Activated CD8-positive, alpha-beta memory T cell treated with anti-CD3 and anti-CD28 coated beads, Interleukin-2, amount 50 U/mL, for 24 hours (primary cell): ENCODE results near the gene FAM83F.

Experiments
- DNase-seq: peaks from one replicate; pipeline ENCODE4 v3.0.0-alpha.2; 2020; ENCODE audit errors: extremely low read depth

The FAM83F gene

GRCh38 chr22:39994041-39994565 lies 651 bp upstream of the FAM83F start:
- no peak for DNase-seq

- no peak for DNase-seq
Observed at GRCh38 chr22:39995393-39996252, 869 bp downstream of the FAM83F start.

GRCh38 chr22:39996732-39997131 lies 2.0 kb downstream of the FAM83F start:
- DNase-seq, result no peak

GRCh38 chr22:39997421-39997820 lies 2.7 kb downstream of the FAM83F start:
- DNase-seq, result no peak

DNA sequence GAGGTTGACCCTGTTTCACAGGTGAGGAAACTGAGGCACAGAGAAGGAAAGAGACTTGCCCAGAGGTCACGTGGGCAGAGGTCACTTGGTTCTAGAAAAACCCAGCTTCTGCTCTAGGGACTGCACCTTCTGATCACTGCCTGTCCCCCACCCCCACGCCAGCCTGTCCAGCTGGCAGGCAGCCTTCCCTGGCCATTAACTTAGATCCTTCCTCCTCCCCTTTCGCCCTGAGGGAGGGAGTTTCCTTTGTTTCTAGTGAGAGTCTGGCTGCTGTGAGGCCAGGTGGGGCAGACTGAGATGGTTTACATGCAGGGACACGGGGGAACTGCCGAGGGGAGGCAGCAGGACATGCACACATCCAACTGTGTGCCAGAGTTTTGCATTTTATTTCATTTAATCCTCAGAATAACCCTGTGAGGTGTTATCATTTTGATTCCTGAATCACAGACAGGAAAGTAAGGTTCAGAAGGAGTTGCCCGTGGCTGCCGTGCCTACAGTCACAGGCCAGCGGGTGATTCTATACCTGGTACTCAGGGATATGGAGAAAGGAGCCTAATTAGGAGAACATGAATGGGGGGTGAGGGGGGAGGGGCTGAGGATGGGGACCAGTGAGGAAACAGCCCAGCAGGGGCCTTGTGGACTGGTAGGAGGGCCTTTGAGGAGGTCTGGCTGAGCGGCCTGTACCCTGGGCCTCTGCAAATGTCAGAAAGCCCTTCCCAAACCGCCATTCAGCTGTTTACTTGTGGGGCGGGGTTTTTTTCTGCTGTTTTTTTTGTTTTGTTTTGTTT lies 3.4 kb downstream of the FAM83F start:
- DNase-seq, result no peak

GRCh38 chr22:39999144-39999757 lies 4.5 kb downstream of the FAM83F start:
- DNase-seq, result no peak

DNA sequence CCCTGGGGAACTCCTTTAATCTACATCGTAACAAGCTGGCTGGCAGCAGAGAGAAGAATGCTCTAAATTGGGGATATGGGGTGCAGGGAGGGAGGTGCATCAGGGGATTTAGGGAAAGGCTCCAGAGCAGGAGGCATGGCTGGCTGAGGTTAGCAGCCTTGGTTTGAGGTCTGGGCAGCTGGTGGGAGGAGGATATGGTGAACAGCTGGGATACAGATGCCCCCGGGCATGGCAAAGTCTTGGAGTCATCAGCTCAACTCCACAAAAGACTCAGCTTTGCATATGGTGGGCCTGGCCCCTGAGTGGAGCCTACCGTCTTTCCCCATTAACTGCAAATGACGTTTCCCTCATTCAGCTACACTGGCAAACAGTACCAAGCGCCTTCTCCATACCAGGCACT lies 5.4 kb downstream of the FAM83F start:
- no peak for DNase-seq

DNA sequence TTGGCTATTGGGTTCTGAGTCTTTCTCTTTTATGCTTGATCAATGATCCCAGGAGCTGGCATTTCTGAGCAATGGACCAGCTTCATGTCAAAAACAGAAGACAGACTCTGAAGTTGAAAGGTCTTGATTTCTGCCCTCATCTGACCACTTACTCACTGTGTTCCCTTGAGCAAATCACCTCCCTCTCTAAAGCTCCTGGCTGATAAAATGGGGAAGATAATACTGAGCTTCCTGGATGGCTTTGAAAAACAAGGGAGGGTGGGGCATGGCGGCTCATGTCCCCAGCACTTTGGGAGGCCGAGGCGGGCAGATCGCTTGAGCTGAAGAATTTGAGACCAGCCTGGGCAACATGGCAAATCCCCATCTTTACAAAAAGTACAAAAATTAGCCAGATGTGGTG lies 6.4 kb downstream of the FAM83F start:
- DNase-seq, result no peak

DNA sequence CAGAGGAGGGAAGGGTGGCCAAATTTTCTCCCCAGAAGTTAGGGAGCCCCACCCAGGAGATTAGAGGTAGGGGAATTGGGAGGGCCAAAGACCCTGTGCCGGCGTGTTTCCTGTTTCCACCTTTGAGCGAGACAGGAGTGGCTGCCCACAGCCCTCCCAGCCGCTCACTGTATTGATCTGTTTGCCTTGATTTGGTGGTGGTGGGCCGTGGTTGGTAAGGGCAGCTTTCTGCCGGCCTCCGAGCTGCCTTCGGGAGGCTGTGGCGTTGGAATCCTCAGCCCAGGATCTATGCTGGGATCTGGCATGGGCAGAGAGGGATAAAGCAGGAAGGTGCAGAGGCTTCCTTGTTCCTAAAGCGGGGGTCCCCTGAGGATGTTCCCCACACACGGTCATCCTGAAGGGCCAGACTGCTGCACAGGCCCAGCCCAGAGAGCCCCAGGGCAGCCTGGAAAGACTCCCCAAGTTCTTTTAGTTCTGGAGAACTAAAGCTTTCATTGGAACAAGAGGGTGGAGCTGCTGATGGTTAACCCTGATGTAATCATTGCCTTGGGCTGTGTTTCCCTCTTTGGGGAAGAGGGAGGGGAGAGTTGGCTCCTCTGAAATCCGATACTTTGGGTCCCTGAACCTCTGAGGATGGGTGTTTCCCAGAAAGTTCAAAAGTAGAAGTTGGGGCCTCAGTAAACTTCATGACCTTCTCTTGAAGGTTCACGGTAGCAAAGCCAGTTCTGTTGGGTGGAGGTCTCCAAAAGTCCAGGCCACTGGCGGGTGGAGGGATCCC lies 7.2 kb downstream of the FAM83F start:
- no peak for DNase-seq

DNA sequence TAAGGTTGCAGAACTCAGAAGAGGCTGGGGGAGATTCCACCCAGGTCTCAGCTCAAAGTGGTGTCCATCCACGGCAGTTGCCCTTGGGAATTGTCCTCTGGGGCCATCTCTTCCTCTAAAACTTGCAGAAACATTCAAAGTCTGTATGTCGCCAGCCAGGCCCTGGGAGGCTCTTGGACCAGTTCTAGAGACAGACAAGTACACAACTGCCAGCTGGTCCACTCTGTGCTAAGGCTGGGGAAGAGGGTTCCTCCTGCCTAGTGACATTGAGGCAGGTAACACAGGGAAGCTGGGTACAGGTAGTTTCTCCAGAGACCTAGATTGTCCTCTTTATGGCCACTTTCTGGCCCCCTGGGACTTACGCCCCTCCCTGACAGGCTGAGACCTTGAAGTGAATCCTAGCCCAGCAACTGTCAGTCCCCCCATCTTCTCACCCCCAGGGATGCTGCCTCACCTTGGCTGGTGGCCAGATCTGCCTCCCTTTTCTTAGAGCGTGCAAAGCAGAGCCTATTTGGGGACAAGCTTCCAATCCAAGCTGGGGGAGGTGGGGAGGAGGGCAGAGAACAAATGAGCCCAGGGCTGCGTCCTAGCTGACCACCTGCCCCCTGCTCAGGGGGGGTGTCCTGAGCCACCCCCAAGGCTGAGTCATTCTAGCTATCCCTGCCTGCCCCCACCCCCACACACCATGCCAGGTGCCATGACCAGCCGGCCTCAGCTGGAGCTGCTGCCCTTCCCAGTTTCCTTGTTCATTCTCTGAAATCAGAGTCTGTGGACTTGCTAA lies 8.4 kb downstream of the FAM83F start:
- no peak for DNase-seq

- no peak for DNase-seq
Observed at GRCh38 chr22:40004836-40005235, 10.1 kb downstream of the FAM83F start.

- DNase-seq, result no peak
Observed at GRCh38 chr22:40006641-40007040, 11.9 kb downstream of the FAM83F start.

DNA sequence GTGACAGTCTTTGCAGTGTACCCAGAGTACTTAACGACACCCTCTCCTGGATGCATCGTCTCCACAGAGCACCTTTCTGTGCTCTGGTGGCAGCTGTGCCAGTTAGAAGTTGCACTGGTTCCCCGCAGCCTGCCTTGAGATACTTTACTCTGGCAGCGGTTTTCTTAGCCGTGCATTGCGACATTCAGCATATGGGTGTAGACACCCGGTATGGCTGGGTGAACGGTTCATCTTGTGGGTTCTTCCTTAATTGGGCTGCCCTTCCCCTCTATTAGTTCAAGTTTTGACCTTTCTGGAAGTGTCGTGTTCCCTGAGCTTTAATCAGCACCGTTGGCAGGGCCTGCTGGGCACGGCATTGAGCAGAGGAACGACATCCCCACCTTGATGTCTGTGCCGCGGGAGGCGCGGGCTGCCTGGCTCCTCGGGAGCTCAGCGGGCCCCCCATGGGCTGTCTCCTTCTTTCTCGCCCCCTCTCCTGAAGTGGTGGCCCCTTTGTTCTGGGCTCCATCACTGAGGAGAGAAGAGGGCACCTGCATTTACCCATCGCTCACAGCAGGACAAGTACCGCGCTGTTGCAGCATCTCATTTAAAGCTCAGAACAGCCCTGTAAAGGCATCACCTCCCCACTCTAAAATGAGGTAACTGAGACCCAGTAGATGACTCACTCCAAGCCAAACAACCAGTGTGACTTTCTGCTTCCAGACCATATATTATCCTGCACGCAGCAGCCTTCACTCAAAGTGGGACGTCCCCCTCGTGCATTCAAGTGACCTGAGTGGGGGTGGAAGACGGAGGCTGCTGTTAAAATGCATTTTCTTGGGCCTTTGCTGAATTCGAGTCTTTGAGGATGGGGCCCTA lies 13.3 kb downstream of the FAM83F start:
- no peak for DNase-seq

DNA sequence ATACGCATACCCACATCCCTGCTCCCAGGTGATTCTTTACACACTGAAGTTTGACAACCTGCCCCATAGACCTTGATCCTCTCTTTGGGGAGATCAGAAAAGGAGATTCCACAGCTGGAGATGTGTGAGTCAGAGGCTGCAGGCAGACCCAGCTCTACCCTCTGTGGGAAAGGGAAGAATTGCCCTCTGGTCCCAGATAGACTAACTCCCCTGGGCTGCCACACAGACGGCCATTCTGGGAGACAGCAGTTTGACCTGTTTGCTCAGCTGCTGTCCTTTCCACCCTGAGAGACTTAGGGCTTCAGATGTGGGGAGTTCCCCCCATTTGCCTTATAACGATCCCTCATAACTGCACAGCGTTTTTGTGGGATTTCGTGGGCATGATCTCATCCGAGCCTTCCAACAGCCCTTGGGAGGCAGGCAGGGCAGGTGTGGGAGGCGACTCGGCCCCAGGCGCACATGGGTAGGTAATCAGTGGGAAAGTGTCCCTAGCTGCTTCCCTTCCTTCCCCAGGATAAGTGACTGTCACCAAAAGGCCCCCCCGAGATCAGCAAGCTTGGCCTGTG lies 14.1 kb downstream of the FAM83F start:
- DNase-seq, result no peak

DNA sequence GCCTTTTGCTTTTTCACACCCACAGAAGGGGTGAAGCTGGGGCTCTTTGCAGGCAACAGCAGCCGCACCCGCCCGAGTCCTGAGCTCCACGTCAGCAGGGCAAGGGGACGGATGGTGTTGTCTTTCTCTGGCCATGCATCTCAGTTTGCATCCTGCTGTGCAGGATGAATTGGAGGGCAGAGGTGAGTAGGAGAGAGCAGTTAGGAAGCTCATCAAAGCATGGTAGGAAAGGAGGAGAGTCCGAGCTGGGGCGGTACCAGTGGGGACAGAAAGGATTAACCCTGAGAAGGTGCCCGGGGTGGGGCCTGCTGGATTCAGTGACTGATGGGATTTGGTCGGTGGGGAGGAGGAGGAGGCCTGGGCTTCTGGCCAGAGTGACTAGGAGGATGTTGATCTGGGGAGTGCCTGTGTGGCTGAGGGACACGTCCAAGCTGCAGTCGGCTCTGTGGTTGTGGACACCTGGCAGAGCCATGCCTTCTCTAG lies 14.6 kb downstream of the FAM83F start:
- DNase-seq, result no peak

DNA sequence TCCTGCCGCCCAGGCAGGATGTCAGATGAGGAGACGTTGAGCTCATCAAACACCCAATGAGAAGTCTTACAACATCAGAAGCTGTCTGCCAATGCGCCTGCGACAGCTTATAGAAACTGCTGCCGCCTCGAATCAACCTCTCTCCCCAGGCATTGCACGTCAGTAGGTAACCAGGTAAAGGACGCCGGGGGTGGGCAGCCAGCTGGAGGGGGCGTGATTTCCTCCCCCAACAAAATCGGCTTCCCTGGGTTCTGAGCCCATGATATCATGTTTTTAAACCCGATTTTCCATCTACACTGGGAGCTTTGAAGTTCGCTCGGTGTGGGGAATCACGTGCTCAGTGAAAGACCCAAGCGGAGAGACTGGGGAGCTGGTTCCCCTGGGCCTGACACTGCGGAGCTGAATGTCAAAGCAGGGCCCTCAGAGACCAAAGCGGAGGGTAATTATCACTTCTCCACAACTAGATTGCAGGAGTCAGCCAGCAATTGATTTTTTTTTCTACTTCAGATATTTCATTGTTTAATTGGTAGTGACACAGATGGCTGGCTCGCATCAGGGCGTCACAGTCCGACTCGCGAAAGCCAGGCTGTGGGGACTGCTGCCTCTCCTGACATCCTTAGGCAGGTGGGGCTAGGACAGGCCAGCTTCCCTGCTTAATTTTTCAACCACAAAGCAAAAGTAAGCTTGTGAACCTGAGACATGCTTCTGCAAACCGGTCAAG lies 15.4 kb downstream of the FAM83F start:
- DNase-seq, result no peak

DNA sequence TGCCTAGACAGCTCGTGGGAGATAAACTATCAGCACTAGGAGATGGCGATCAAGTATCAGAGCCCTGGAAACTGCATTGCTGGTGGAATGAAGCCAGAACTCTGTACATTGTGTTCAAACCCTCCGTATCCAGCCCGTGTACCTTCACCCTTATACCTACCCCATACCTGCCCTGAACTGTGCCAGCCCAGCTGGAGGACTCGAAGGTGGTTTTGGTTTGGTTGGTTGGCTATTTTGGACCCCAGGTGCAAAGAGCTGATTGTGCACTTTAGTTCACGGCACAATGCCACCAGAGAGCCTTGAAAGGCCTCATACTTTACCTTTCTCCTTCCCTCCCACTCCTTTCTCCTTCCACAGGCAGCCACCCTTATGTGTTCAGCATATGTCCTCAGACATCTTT lies 16.0 kb downstream of the FAM83F start:
- no peak for DNase-seq

DNA sequence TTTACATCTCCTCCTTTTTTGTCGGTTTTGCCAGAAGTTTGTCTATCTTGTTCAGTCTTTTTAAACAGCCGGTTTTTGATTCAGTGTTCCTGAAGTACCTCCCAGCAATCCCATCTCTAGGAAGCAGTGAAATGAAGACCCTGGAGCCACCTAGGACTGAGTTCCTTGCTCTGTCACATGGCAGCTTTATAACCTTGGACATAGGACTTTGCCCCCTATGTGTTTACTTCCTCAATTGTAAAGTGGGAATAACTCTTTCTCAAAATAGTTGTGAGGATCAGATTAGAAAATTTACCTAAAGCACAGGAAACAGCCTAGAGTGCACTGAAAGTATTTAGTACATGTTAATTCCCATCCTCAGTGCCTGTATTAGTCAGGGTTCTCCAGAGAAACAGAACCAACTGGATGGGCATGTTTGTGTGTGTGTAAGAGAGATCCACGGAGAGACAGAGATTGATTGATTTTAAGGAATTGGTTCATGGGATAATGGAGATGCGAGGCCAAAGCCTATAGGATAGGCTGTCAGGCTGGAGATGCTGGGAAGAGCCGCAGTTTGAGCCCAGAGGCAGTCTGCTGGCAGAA lies 20.0 kb downstream of the FAM83F start:
- no peak for DNase-seq
